Measurements from ENCODE around the gene CSNK1A1L. TPM values are rescaled to one million over a fixed set of nuclear protein-coding genes. Genes with fewer than 3 reads are reported as not detected.

The CSNK1A1L gene
- total and polyA plus RNA-seq, 2 donors from 2014 or later: not detected

- FAIRE-seq (no peak), DNase-seq (no peak)
- intact Hi-C loops (cut with DNase I): no loop called here
- H3K4me1 ChIP-seq (ENCODE audit: control insufficient read depth in 2 of 3, insufficient read depth in 2 of 3, low read depth in 1 of 3, low read length in 3 of 3): no peaks in the 10 kb centered on the region
- H3K27ac ChIP-seq (ENCODE audit: low read depth in 2 of 2, low read length in 2 of 2): no peak overlapping the region
- H3K27me3 ChIP-seq (ENCODE audit: control insufficient read depth, insufficient read depth, low read length): no peaks in the 10 kb centered on the region
- no peaks in the 10 kb centered on the region for H3K36me3 ChIP-seq (ENCODE audit: control insufficient read depth in 2 of 3, insufficient read depth in 3 of 3, low read length in 3 of 3)
- H3K9me3 ChIP-seq (ENCODE audit: control insufficient read depth in 2 of 3, insufficient read depth in 1 of 3, low read length in 3 of 3): no peaks in the 10 kb centered on the region
- no peak overlapping the region for H3K9ac ChIP-seq (ENCODE audit: low read length in 3 of 3)
- no peak for TF ChIP-seq CTCF (IDR thresholded peaks at IDR 0.05; ENCODE audit: borderline replicate concordance, extremely low read depth, insufficient read depth)
- H3K4me3 ChIP-seq (ENCODE audit: low read length in 3 of 3): no peak overlapping the region
These were observed 39.2 kb upstream of the CSNK1A1L start for GRCh38 chr13:37144661-37145060.

- no peak for TF ChIP-seq CTCF (IDR thresholded peaks at IDR 0.05; ENCODE audit: borderline replicate concordance, extremely low read depth, insufficient read depth)
- no peaks in the 10 kb centered on the region for H3K9me3 ChIP-seq (ENCODE audit: control insufficient read depth in 2 of 3, insufficient read depth in 1 of 3, low read length in 3 of 3)
- intact Hi-C loops (cut with DNase I): no loop called here
- no peaks in the 10 kb centered on the region for H3K36me3 ChIP-seq (ENCODE audit: control insufficient read depth in 2 of 3, insufficient read depth in 3 of 3, low read length in 3 of 3)
- DNase-seq: no peak
- no peaks in the 10 kb centered on the region for H3K4me1 ChIP-seq (ENCODE audit: control insufficient read depth in 2 of 3, insufficient read depth in 2 of 3, low read depth in 1 of 3, low read length in 3 of 3)
- no peak overlapping the region for H3K4me3 ChIP-seq (ENCODE audit: low read length in 3 of 3)
- H3K27me3 ChIP-seq (ENCODE audit: control insufficient read depth, insufficient read depth, low read length): no peaks in the 10 kb centered on the region
- H3K27ac ChIP-seq (ENCODE audit: low read depth in 2 of 2, low read length in 2 of 2): no peak overlapping the region
- no peak overlapping the region for H3K9ac ChIP-seq (ENCODE audit: low read length in 3 of 3)
- FAIRE-seq: no peak
These were observed 38.4 kb upstream of the CSNK1A1L start for GRCh38 chr13:37143911-37144310.

GRCh38 chr13:37142877-37143276, 37.4 kb upstream of the CSNK1A1L start:
- intact Hi-C loops (cut with DNase I): no loop called here
- Histone ChIP-seq H3K27me3 (ENCODE audit: control insufficient read depth, insufficient read depth, low read length) (no peaks in the 10 kb centered on the region), H3K4me3 (ENCODE audit: low read length in 3 of 3) (no peak overlapping the region), H3K4me1 (ENCODE audit: control insufficient read depth in 2 of 3, insufficient read depth in 2 of 3, low read depth in 1 of 3, low read length in 3 of 3) (no peaks in the 10 kb centered on the region), H3K36me3 (ENCODE audit: control insufficient read depth in 2 of 3, insufficient read depth in 3 of 3, low read length in 3 of 3) (no peaks in the 10 kb centered on the region), H3K9me3 (ENCODE audit: control insufficient read depth in 2 of 3, insufficient read depth in 1 of 3, low read length in 3 of 3) (no peaks in the 10 kb centered on the region), H3K9ac (ENCODE audit: low read length in 3 of 3) (no peak overlapping the region), H3K27ac (ENCODE audit: low read depth in 2 of 2, low read length in 2 of 2) (no peak overlapping the region)
- no peak for DNase-seq
- no peak for TF ChIP-seq CTCF (IDR thresholded peaks at IDR 0.05; ENCODE audit: borderline replicate concordance, extremely low read depth, insufficient read depth)
- FAIRE-seq: no peak

GRCh38 chr13:37141011-37141410, 35.5 kb upstream of the CSNK1A1L start:
- no peak for TF ChIP-seq CTCF (IDR thresholded peaks at IDR 0.05; ENCODE audit: borderline replicate concordance, extremely low read depth, insufficient read depth)
- no peak for DNase-seq
- no peaks in the 10 kb centered on the region for H3K27me3 ChIP-seq (ENCODE audit: control insufficient read depth, insufficient read depth, low read length)
- H3K9ac ChIP-seq (ENCODE audit: low read length in 3 of 3): no peak overlapping the region
- H3K27ac ChIP-seq (ENCODE audit: low read depth in 2 of 2, low read length in 2 of 2): no peak overlapping the region
- H3K36me3 ChIP-seq (ENCODE audit: control insufficient read depth in 2 of 3, insufficient read depth in 3 of 3, low read length in 3 of 3): no peaks in the 10 kb centered on the region
- FAIRE-seq: no peak
- no peaks in the 10 kb centered on the region for H3K9me3 ChIP-seq (ENCODE audit: control insufficient read depth in 2 of 3, insufficient read depth in 1 of 3, low read length in 3 of 3)
- intact Hi-C loops (cut with DNase I): no loop called here
- H3K4me3 ChIP-seq (ENCODE audit: low read length in 3 of 3): no peak overlapping the region
- H3K4me1 ChIP-seq (ENCODE audit: control insufficient read depth in 2 of 3, insufficient read depth in 2 of 3, low read depth in 1 of 3, low read length in 3 of 3): no peaks in the 10 kb centered on the region
